Hepatocyte (in vitro differentiated cells): Measurements from ENCODE around the gene GLRA3. TPM values are rescaled to one million over a fixed set of nuclear protein-coding genes. Genes with fewer than 3 reads are reported as not detected.

Source experiments
- DNase-seq: peaks from one replicate; pipeline ENCODE4 v3.0.0-alpha.2; 2016; ENCODE audit warnings: low spot score
- H2AFZ ChIP-seq: fragments of 200-600 bp; sonication (generic); 2 replicates; pipeline ENCODE4 v1.6.0; 2016; ENCODE audit warnings: antibody characterized with exemption, mild to moderate bottlenecking
- H3K27ac ChIP-seq: fragments of 200-600 bp; sonication (generic); 2 replicates; pipeline ENCODE4 v1.5.1; 2016; ENCODE audit warnings: mild to moderate bottlenecking
- H3K27me3 ChIP-seq: fragments of 200-600 bp; sonication (generic); 2 replicates; pipeline ENCODE4 v1.6.1; 2016
- H3K36me3 ChIP-seq: fragments of 200-600 bp; sonication (generic); replicated peaks from 2 replicates; pipeline ENCODE4 v1.5.1; 2016; ENCODE audit warnings: low read depth; ENCODE audit not compliant: insufficient read depth
- H3K4me1 ChIP-seq: fragments of 200-600 bp; sonication (generic); 2 replicates; pipeline ENCODE4 v1.5.1; 2016; ENCODE audit warnings: mild to moderate bottlenecking, moderate library complexity; ENCODE audit not compliant: insufficient read depth
- H3K4me2 ChIP-seq: fragments of 200-600 bp; sonication (generic); 2 replicates; pipeline ENCODE4 v1.6.0; 2016
- H3K4me3 ChIP-seq: fragments of 200-600 bp; sonication (generic); 2 replicates; pipeline ENCODE4 v1.5.1; 2016; ENCODE audit warnings: mild to moderate bottlenecking
- H3K79me2 ChIP-seq: fragments of 200-600 bp; sonication (generic); 2 replicates; pipeline ENCODE4 v1.6.0; 2017; ENCODE audit warnings: mild to moderate bottlenecking
- H3K9me2 ChIP-seq: fragments of 200-600 bp; sonication (generic); replicated peaks from 2 replicates; pipeline ENCODE4 v1.6.0; 2017; ENCODE audit warnings: mild to moderate bottlenecking; ENCODE audit not compliant: insufficient read depth
- H3K9me3 ChIP-seq: fragments of 200-600 bp; sonication (generic); 2 replicates; pipeline ENCODE4 v1.5.1; 2016; ENCODE audit warnings: low read depth, mild to moderate bottlenecking
- H4K20me1 ChIP-seq: fragments of 200-600 bp; sonication (generic); 2 replicates; pipeline ENCODE4 v1.6.0; 2016; ENCODE audit warnings: mild to moderate bottlenecking; ENCODE audit not compliant: insufficient read depth, poor library complexity, severe bottlenecking
- CTCF ChIP-seq: fragments of 200-600 bp; sonication (generic); IDR thresholded peaks from 2 replicates; pipeline ENCODE4 v1.5.1; 2016; ENCODE audit warnings: antibody characterized with exemption, mild to moderate bottlenecking; ENCODE audit not compliant: poor library complexity
- EZH2 ChIP-seq: fragments of 200-600 bp; sonication (generic); IDR thresholded peaks from 2 replicates; pipeline ENCODE4 v1.6.1; 2016; ENCODE audit warnings: antibody characterized with exemption, mild to moderate bottlenecking, borderline replicate concordance
- EZH2phosphoT487 ChIP-seq: fragments of 200-600 bp; sonication (generic); IDR thresholded peaks from one replicate; pipeline ENCODE4 v1.6.1; 2018; ENCODE audit warnings: antibody characterized with exemption, mild to moderate bottlenecking, low read depth, moderate library complexity; ENCODE audit not compliant: unreplicated experiment, severe bottlenecking
- WGBS: methylation state at CpG from one replicate; pipeline ENCODE4 v1.1.6; 2016; ENCODE audit warnings: low lambda C conversion rate; ENCODE audit errors: missing lambda C conversion rate; 5-methylcytosine and 5-hydroxymethylcytosine counted together
- polyA plus RNA-seq: library from polyadenylated mRNA; unstranded; fragments of >200 nt; fragmentation: Nextera tagmentation; extraction: Ambion mirVana; gene quantifications from 2 replicates; pipeline ENCODE4 v1.2.1, GENCODE V29; 2016
- total RNA-seq: library from RNA; depleted of rRNA; stranded (reverse); fragments of >200 nt; gene quantifications from 2 replicates; pipeline ENCODE4 v1.2.3, GENCODE V29; 2014

GLRA3 gene
- total and polyA plus RNA-seq, 2 experiments from 2014 or later, result 0.10 TPM; not detected in 1

GRCh38 chr4:174658246-174658645 is 170.8 kb downstream of the GLRA3 start:
- 91% methylated on average over 3 of the region's 3 CpGs for WGBS
- no peak overlapping the region for H3K27ac ChIP-seq
- no peaks in the 10 kb centered on the region for H3K36me3 ChIP-seq
- DNase-seq, result no peak
- no peak overlapping the region for H3K4me2 ChIP-seq
- H3K4me1 ChIP-seq, result no peaks in the 10 kb centered on the region
- no peaks in the 10 kb centered on the region for H4K20me1 ChIP-seq
- TF ChIP-seq CTCF, result no peak
- no peak for TF ChIP-seq EZH2phosphoT487
- TF ChIP-seq EZH2, result no peak
- H3K4me3 ChIP-seq, result no peak overlapping the region
- H3K9me2 ChIP-seq, result no peaks in the 10 kb centered on the region
- no peaks in the 10 kb centered on the region for H3K27me3 ChIP-seq
- no peaks in the 10 kb centered on the region for H3K9me3 ChIP-seq
- H2AFZ ChIP-seq, result no peak overlapping the region
- no peaks in the 10 kb centered on the region for H3K79me2 ChIP-seq

DNA sequence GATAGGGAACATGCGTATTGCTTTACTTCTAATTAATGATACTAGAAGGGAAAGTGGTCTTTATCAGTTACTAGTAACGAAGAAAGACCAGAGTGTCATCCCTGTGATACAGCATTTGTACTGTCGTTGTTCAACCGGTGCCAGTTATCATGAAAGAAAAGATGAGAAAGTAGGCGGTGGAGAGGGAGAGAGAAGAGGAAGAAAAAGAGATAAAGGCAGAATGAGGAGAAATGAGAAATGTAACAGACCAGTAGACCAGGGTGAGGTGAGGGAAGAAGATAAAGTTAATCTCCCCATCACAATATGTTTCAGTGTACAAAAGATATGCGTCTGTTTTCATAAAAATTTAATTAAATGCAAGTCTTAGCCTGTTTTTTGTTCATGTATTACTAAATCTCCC is 171.6 kb downstream of the GLRA3 start:
- Histone ChIP-seq H3K4me1 (no peaks in the 10 kb centered on the region), H3K4me2 (no peak overlapping the region), H4K20me1 (no peaks in the 10 kb centered on the region), H3K79me2 (no peaks in the 10 kb centered on the region), H2AFZ (no peak overlapping the region), H3K27ac (no peak overlapping the region), H3K4me3 (no peak overlapping the region), H3K36me3 (no peaks in the 10 kb centered on the region), H3K27me3 (no peaks in the 10 kb centered on the region), H3K9me2 (no peaks in the 10 kb centered on the region), H3K9me3 (no peaks in the 10 kb centered on the region)
- 87% methylated on average over 6 of the region's 6 CpGs for WGBS
- no peak for DNase-seq
- no peak for TF ChIP-seq EZH2phosphoT487
- TF ChIP-seq CTCF, result no peak
- TF ChIP-seq EZH2, result no peak

DNA sequence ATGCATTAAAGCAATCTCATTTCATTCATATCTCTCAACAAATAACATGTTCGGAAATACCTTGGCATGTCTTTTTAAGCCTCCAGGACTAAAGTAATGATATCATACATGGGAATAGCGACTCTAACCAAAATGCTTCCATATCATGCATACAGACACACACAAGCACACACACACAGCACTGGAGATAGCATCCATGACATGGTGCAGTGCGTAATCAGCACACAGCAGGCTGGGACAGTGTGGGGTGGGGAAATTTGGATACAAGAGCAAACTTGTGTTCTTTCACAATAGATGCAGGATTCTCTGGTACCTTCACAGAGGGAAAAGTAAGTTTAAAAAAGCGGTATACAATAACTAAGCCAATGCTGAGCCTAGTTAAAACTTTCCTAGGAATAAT is 174.4 kb downstream of the GLRA3 start:
- H3K36me3 ChIP-seq, result no peaks in the 10 kb centered on the region
- H3K4me3 ChIP-seq, result no peak overlapping the region
- DNase-seq, result no peak
- no peaks in the 10 kb centered on the region for H3K9me2 ChIP-seq
- H3K4me2 ChIP-seq, result no peak overlapping the region
- H3K27me3 ChIP-seq, result no peaks in the 10 kb centered on the region
- H3K4me1 ChIP-seq, result no peaks in the 10 kb centered on the region
- H3K79me2 ChIP-seq, result no peaks in the 10 kb centered on the region
- WGBS, result 86% methylated on average over 4 of the region's 4 CpGs
- H3K9me3 ChIP-seq, result no peaks in the 10 kb centered on the region
- no peaks in the 10 kb centered on the region for H4K20me1 ChIP-seq
- no peak overlapping the region for H2AFZ ChIP-seq
- no peak overlapping the region for H3K27ac ChIP-seq
- TF ChIP-seq EZH2phosphoT487 (no peak), CTCF (no peak), EZH2 (no peak)
